ENCODE results near the gene SH2D3A.
"Not testable (repeated sequence)": the region's sequence is repeated elsewhere in the genome, so short reads cannot be mapped to it uniquely, and the experiment has no call there.

DNA sequence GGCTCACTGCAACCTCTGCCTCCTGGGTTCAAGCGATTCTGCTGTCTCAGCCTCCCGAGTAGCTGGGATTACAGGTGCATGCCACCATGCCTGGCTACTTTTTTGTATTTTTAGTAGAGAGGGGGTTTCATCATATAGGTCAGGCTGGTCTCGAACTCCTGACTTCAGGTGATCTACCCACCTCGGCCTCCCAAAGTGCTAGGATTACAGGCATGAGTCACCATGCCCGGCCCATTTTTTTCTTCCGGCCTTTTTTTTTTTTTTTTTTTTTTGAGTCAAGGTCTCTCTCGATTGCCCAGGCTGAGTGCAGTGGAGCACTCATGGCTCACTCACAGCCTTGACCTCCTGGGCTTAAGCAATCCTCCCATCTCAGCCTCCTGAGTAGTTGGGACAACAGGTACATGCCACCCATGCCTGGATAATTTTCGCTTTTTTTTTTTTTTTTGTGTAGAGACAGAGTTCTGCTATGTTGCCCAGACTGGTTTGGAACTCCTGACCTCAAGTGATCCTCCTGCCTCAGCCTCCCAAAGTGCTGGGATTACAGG, 4.9 kb downstream of the SH2D3A start:
- TF ChIP-seq, protein P1, sequence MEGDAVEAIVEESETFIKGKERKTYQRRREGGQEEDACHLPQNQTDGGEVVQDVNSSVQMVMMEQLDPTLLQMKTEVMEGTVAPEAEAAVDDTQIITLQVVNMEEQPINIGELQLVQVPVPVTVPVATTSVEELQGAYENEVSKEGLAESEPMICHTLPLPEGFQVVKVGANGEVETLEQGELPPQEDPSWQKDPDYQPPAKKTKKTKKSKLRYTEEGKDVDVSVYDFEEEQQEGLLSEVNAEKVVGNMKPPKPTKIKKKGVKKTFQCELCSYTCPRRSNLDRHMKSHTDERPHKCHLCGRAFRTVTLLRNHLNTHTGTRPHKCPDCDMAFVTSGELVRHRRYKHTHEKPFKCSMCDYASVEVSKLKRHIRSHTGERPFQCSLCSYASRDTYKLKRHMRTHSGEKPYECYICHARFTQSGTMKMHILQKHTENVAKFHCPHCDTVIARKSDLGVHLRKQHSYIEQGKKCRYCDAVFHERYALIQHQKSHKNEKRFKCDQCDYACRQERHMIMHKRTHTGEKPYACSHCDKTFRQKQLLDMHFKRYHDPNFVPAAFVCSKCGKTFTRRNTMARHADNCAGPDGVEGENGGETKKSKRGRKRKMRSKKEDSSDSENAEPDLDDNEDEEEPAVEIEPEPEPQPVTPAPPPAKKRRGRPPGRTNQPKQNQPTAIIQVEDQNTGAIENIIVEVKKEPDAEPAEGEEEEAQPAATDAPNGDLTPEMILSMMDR (IDR thresholded peaks at IDR 0.05 in 8 of 11, conservative IDR thresholded peaks at IDR 0.05 in 3 of 11) = not testable (repeated sequence)
- TF ChIP-seq POLR2AphosphoS5 (IDR thresholded peaks at IDR 0.05) = not testable (repeated sequence)

All from spleen (tissue), 7 donors.